ENCODE measurements around the gene MTHFD2L.

- TF ChIP-seq EZH2 (IDR thresholded peaks at IDR 0.05; ENCODE audit: borderline replicate concordance, low read depth, low read length, severe bottlenecking) (no peak), GATA2 (IDR thresholded peaks at IDR 0.05; ENCODE audit: insufficient read depth, insufficient read length, low read depth, low read length) (no peak)
These were observed at the start of gene MTHFD2L for GRCh38 chr4:74157561-74158465.
